CD1c-positive myeloid dendritic cell (primary cell): ENCODE results near the gene NR2C2AP.

Source experiments
- DNase-seq: peaks from one replicate; pipeline ENCODE4 v3.0.0-alpha.2; 2016; ENCODE audit errors: extremely low spot score

NR2C2AP gene

DNA sequence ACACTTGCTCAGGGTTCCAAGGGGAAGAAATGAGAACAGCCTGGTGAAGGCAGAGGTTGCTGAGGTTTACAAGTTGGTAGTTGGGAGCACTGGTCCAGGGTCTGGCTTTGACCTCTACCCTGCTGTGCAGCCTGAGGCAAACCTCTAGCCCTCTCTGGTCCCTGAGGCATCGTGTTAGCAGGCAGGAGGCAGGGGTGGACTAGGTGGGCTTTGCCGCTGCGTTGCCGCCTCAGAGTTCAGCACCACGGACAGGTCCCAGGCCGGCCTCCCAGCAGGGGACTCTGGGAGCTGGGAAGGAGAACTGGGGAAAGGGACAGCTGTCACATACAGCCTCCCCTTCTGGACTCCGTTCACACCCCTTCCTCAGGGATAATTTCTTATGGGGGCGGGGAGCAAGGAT is 11.7 kb upstream of the NR2C2AP start:
- DNase-seq = peak; percentile 40

DNA sequence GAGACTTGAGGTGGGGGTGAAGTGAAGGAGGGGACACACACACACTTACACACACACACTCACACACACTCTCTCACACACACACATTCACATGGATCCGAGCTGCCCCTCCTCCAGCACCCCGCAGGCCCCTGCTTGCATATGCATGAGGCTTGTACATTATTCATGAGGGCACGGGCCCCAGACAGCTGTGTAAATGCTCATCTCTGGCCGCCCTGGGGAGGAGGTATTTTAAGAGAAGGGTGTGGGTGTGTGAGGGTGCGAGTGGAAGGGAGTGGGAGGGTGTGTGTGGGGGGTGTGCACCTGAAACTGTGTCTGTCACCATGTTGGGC is 10.9 kb upstream of the NR2C2AP start:
- DNase-seq = no peak

DNA sequence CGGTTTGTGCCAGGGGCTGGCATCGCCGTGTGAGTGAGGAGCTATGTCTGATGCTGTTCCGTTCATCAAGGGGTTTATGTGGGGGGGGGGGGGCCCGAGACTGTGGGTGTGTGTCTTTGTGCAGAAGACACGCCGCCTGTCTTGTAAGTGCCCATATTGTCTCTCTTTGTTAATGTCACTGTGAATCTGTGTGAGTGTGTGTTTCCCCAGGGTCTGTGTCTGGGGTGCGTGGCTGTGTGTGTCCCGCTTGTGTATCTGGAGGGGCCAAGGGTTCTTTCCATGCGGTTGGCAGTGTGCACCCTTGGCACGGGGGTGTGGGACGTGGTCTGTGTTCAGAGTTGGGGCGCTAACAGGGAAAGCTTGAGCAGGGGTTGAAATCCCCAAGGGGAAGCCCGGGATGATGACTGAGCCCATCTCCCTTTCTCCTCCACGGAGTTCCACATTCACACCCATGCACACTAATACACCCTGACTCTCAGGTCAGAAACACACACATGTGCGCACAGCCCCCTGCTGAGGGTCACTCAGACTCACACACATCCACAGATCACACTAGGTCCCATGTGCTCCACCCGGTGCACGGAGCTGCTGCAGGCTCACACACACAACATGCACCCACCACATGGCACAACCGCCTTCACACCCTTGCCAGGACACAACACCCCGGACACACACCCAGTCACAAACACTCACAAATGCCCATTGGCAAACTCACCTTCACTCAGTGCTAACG is 10.4 kb upstream of the NR2C2AP start:
- no peak for DNase-seq

DNA sequence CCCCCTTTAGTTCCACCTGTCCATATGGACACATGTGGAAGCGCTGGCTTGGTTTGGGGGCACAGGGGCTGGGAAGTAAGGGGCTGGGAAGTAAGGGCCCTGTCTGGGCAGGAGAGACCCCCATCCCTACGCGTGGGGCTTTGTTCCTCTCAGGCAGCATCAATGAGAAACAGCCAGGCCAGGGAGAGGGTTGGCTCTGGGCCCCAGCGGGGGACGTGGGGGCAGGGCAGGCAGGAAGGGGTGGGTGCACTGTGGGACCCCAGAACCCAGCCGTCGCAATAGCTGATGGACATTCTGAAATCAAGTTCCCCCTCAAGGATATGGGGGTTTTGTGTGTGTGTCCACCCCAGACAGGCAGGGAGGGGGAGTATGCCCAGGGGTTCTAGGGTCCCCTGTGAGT is 9.7 kb upstream of the NR2C2AP start:
- no peak for DNase-seq

DNA sequence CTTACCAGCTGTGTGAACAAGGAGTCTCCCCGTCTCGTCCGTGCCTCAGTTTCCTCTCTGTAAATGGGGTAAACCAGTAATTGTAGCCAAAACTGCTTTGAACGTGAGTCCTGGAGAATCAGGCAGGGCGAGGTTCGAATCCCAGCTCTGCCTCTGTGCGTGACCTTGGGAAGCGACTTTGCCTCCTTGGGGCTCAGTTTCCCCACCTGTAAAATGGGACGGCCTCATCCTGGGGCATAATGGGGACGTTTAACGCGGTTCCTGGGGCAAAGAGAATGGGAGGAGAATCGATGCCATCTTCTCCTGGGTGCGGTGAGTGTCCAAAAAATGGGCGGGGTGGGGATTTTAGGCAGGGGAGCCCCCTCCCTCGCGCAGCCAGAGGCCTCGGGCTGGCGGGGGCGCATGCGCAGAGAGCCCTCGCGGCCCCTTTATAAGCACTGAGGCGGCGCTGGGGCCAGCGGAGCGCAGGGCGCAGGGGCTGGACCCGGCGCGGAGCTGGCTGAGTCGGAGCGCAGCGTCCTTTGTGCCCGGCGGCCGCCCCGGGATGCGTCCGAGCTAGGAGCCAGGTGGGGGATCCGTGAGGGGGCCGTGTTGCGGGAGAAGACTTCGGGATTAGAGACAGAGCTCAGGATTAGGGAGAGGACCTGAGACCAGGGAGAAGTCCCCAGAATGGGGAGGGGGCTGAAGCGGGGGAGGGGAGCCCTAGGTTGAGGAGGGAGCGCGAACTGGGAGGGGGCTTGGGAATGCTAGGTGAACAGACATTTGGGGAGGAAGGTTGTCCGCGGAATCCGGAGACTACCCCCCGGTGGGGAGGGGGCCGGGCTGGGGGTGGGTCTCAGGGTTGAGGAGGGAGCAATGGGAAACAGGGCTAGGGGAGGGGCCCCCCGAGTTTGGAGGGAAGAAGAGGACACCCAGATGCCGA is 8.5 kb upstream of the NR2C2AP start, which contains the start of gene NCAN:
Gene NCAN (plus strand): TSS at position 460 of the 922 bp plus-strand sequence. CDS start 4,996 bp downstream, outside the sequence.
- DNase-seq = no peak

DNA sequence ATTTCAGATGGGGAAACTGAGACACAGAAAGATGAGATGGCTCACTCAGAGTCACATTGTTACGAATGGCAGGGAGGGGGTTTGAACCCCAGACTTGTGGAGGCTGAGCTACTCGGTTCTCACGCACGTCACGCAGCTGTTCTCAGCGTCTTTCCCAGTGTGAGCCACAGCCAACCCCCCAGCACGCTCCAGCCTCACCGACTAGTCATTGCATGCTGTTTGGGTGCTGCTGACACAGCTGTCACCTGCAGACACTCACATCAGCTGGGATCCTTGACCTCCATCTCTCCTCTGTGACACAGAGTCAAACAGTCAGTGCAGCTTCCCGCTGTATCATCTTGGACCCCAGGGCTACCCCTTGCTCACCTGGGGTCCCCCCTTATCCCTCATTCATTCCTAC is 6.2 kb upstream of the NR2C2AP start:
- no peak for DNase-seq

DNA sequence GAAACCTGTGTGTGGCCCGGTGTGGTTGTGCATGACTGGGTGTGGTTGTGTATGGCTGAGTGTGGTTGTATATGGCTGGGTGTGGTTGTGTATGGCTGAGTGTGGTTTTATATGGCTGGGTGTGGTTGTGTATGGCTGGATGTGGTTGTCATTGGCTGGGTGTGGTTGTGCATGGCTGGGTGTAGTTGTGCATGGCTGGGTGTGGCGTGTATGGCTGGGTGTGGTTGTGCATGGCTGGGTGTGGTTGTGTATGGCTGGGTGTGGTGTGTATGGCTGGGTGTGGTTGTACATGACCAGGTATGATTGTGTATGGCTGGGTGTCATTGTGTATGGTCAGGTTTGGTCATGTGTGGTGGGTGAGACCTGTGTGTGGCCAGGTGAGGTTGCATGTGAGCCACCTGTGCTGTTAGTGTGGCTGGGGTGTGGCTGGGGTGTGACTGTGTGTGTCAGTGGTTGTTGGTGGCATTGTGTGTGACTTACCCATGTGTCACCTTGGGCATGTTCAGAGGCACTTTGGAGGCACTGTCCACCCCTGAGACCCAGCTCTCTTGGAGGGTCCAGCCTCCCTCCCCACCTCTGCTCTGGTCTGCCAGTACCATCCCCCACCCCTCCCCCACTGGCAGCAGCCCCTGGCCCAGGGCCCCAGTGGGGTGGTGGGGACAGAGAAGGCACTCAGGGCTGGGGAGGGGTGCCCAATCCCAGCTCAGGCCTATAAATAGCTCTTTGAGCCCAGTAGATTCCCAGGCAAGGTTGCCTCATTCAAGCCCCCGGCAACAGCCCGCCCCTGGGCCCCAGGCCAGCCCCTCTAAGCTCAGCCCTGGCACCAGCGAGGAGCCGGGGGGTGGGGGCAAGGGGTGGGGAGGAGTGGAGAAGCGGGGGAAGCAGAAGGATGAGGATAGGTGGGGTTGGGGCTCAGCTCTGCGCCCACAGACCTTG is 4.7 kb upstream of the NR2C2AP start:
- DNase-seq = no peak

DNA sequence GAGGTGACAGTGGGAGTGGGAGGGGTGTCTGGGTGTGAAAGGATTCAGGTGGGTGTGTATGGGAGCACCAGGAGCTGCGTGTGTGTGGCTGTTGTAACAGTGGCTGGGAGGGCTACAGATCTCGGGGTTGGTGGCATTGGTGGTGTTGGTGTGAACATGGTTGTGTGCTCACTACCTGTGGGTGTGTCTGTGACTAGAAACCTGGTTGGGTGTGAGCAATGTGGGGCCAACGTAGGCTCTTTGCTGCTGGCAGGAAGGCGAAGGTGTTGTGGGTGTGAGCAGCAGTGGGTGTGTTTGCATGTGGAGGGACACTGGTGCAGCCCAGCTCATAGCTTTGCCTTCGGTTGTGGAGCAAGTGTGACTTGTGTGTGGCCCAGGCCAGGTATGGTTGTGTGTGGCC is 3.7 kb upstream of the NR2C2AP start:
- DNase-seq = no peak

DNA sequence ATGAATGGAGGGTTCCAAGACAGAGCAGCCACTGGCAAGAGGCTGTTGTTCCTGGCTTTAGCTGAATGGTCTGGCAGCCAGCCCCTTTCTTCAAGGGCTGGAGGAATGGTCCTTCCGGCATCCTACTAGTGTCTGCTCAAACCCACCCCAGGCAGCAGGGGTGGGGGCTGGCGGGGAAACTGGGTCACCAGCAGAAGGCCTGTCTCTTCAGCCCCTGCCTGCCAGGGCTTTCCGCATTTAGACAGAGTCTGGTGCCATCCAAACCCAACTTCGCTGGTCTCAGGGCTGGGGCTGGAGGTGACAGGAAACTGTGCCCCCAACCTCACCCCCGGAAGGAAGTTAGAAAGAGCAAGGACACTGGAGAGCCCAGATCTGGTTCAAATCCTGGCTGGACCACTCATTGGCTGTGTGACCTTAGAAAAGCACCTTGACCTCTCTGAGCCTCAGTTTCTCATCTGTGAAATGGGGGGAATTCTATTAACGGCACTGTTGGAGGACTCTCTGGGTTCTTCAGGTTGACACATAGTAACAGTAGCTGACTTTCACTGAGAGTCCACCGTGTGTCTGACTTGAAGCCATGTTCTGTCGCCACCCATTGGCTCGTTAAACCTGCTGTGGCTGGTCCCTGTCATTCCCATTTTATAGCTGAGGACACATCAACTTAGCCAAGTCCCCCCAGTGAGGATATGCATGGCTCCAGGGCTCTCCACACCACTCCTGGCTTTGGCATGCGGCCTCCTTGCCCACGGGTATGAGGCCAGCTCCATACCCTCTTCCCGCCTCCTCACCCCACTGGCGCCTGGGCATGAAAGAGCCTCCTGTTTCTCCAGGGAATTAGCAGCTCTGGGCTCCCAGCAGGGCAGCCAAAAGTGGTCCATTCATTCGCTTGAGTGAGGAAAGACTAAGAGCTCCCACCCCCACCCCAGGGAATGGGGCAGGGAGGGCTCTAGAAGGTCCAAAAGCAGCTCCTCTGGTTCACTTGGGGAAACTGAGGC is 2.5 kb upstream of the NR2C2AP start:
- no peak for DNase-seq

DNA sequence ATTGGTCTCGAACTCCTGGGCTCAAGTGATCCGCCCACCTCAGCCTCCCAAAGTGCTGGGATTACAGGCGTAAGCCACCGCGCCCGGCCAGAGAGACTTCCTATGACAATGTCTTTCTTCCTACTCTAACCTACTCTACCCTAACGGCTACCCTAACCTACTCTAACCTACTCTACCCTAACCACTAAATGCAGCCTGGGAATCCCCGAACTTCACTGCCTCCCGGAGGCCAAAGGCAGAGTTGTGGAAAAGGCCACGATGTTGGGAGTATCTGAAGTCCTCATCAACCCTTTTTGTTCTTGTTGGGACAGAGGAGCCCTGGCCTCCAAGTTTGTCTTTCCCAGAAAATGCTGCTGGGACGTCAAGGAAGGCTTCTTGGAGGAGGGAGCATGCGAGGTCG is 967 bp upstream of the NR2C2AP start:
- DNase-seq = no peak

DNA sequence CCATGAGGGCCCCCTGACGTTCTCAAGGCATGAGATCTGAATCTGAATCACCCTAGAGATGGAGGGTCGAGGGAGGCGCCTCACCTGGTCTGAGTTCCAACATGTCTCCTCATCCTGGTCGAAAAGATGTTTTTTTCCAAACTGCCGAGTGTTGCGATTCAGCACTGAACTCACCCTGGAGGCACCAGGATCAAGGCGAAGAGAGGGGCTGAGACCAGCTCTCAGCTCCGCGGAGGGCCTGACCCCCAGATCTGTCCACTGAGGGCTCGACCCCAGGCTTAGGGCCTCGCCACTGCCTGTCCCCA is 555 bp downstream of the NR2C2AP start:
- no peak for DNase-seq

DNA sequence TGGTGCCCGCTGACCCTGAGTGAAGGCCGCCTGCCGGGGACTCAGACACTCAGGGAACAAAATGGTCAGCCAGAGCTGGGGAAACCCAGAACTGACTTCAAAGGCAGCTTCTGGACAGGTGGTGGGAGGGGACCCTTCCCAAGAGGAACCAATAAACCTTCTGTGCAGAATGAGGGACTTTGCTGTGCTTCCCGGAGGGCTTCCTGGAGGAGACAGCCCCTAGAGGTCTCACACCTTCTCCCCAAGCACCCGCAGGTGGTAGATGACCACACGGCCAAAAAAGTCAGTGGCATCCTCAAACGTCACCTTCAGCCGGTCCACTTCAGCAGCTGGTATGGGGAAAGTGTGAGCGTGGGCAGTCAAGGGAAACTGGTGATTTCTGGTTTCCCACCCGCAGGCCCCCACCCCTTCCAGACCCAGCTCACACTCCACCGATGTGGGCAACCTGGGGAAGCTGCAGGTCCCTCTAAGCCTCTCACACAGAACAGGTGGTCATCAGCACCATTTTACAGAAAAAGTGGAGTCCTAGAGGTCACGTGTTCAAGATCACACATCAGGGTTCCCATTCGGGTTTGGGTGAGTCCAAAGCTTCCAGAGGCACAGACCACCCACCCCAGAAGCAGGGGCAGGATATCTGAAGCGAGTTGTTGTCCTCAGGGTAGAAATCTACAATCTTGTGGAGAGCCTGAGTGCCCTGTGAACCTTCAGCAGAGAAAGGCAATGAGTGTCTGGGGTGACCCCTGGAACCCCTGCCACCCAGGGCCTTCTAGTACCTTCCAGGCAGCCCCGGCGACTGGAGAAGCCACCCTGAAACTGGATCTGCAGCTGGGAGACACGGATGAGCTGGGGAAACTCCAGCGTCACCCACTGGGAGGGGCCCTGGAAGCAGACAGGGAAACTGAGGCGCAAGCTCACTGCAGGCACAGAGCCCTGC is 1.2 kb downstream of the NR2C2AP start:
- no peak for DNase-seq

DNA sequence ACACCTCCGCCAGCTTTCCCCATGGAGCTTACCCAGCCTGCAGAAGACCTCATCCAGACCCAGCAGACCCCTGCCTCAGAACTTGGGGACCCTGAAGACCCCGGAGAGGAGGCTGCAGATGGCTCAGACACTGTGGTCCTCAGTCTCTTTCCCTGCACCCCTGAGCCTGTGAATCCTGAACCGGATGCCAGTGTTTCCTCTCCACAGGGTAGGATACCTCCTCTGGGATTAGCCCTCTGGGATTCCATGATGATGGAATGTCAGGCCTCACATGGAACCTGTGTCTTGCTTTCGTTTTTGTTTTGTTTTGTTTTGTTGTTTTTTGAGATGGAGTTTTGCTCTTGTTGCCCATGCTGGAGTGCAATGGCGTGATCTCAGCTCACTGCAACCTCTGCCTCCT is 9.3 kb downstream of the NR2C2AP start:
- no peak for DNase-seq

DNA sequence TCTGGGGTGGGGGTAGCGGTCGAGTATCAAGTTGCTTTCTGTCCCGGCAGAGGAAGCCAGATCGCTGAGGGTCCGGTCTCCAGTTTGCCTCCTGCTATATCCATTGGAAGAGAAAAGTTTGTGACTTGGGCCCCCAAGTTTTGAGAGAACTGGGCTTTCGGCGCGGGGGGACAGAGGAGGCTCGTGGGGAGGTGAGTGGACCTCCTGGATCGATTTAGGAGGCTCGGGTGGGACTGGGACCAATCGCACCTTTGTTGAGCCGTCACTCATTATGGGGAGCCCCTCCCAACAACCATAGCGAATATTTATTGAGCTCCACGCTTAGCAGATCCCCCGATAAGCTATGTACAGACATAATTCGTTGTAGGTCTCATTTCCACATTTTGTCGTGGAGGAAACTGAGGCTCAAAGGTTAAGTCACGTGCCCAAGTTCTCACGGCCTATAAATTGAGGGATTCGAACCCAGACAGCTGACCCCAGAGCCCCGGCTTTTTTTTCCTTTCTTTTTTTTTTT is 10.2 kb downstream of the NR2C2AP start:
- DNase-seq = no peak

DNA sequence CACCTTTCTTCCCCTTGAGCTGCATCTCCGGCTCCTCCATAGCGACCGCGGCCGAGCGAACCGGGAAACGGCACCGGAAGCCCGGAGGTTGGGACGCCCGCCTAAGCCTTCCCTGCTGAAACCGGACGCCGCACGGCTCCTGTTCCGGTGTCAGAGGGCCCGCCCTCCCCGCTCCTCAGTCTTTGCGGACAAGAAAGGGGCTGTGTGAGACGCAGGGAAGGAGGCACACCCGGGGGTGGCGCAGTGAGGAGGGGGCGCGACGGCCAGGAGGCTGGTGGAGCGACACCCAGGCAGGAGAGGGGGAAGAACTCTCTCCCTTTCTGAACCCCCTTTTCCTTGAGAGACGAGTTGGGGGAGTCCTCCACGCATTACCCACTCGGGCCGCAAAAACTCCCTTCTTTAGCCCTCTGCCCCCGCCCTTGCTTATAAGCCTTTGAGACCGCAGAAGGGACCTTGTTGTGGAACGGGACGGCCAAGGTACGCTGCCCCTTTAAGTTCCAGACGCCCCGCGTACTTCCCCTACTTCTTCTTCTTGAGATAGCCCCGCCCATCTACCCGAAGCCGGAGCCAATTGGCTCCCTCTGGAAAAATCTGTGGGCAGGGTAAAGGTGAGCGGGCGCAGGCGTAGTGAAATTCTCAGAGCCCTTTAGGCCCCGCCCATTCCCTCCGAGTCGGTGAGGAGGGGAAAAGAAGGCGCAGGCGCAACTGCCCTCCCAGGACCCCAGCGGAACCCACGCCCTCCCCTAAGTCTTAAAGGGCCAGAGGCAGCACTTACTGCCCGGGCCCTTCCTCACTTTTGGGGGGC is 10.9 kb downstream of the NR2C2AP start, which contains the start of the genes BORCS8 and RFXANK:
Gene BORCS8 (minus strand): TSS at position 75 of the 805 bp plus-strand sequence. CDS start 35 bp downstream, at position 40.
Gene RFXANK (plus strand): TSS at position 181 of the 805 bp plus-strand sequence. CDS start 1,689 bp downstream, outside the sequence.
- DNase-seq = peak; percentile 100

DNA sequence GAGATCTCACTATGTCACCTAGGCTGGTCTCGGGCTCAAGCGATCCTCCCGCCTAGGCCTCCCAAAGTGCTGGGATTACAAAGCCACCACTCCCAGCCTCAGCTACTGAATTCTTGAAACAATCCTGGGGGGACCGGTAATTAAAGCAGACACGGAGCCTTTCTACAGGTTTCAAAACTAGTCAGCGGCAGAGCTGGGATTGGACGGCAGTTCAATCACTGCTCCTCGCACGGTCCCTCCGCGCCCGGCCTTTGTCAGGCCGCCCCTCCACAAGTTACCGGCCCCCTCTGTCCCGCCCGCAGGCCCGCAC is 11.5 kb downstream of the NR2C2AP start:
- DNase-seq = no peak

DNA sequence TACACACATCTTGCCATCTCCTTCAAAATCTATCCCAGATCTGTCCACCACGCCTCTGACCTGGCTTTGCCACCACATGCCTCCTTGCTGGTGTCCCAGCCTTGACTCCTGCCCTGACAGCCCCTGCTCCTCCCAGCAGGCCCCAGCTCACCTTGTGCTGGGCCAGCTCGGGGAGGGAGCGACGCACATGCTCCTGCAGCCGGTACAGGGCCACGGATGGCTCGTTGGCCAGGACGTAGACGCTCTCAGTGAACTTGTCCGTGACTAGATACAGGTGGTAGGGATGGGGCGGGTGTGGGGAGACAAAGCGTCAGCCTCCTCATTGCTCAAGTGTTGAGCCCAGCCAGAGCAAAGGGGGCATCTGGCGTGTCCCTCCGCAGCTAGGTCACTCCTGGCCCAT is 16.5 kb downstream of the NR2C2AP start:
- no peak for DNase-seq

DNA sequence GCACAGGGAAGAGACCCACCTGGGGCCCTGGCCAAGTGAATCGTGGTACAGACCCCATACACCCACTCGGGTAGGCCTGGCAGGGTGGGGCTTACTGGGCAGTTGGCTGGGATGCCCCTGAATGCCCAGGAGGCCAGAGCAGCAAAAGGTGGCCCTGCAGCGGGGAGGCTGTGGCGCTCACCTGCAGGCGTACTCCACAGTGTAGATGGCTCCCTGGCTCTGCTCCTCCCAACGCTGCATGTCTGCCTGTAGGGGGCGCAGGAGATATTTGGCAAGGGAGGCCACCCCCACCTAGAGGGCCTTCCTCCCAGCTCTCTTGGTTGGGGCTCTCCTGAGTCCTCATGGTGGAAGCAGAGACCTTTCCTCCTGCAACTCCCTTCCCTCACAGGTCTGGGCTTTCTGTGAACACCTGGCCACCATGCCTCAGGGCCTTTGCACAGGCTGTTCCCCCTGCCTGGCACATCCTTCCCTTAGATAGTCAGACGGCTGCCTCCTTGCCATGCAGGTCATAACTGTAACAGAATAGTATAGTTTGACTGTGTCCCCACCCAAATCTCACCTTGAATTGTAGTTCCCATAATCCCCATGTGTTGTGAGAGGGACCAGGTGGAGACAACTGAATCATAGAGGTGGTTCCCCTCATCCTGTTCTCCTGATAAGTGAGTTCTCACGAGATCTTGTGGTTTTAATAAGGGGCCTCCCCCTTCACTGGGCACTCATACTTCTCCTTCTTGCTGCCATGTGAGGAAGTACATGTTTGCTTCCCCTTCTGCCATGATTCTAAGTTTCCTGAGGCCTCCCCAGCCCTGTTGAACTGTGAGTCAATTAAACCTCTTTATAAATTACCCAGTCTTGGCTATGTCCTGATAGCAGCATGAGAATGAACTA is 17.1 kb downstream of the NR2C2AP start:
- DNase-seq = peak; percentile 77
